ENCODE data around the gene TSPEAR.

- no peak for TF ChIP-seq POLR2A (IDR thresholded peaks at IDR 0.05; ENCODE audit: low read depth)
- TF ChIP-seq CTCF (IDR thresholded peaks at IDR 0.05): no peak
- TF ChIP-seq EP300 (IDR thresholded peaks at IDR 0.05): no peak
- no peak for TF ChIP-seq POLR2AphosphoS5 (IDR thresholded peaks at IDR 0.05)
Measured at GRCh38 chr21:44526096-44526997, 185.0 kb downstream of the TSPEAR start.
